ENCODE results near the gene REM2. TPM values are rescaled to one million over a fixed set of nuclear protein-coding genes. Genes with fewer than 3 reads are reported as not detected.

REM2 gene
- total and polyA plus RNA-seq, 4 experiments from 2014 or later, result 0.55 to 4.6 (median 2.9) TPM

DNA sequence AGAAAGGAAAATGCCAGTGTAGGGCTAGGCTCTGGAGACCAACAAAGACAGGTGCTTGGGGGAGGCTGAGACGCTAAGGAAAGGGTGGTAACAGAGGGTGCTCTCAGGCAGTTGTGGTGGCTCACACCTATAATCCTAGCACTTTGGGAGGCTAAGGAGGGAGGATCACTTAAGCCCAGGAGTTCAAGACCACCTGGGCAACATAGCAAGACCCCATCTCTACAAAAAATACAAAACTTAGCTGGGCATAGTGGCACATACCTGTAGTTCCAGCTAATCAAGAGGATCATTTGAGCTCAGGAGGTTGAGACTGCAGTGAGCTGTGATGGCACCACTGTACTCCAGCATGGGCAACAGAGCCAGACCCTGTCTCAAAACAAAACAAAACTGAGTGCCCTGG, 12.4 kb downstream of the REM2 start:
- H3K4me3 ChIP-seq (ENCODE audit: low read length in 2 of 2), result no peak overlapping the region
- H3K9me3 ChIP-seq (ENCODE audit: control insufficient read depth in 1 of 2, low read length in 2 of 2), result no peaks in the 10 kb centered on the region
- CTCF ChIA-PET (ENCODE audit: partially characterized antibody), result interaction anchor here (1.0 to 9.0 kb wide), 9 partner anchors 13 to 338 kb away, joined by 3 to 123 read pairs (median 9); partner anchors contain the start of genes LRP10, RBM23 and REM2
- Mint-ChIP-seq H3K9me3 (no peaks in the 10 kb centered on the region), H3K4me1 (peaks cover 2 to 11% (median 5%) of the 10 kb centered on the region in 4 donors), H3K27ac (no peak overlapping the region), H3K36me3 (peaks cover 6% of the 10 kb centered on the region in 2 donors), H3K27me3 (no peaks in the 10 kb centered on the region), H3K4me3 (peak overlapping the region in 1 of 8 donors; percentile 31)
- H3K4me1 ChIP-seq (ENCODE audit: insufficient read depth, low read length), result peaks cover 4% of the 10 kb centered on the region
- H3K27ac ChIP-seq (ENCODE audit: low read depth, low read length), result no peak overlapping the region
- POLR2A ChIA-PET (ENCODE audit: partially characterized antibody), result interaction anchor here (0.6 to 2.8 kb wide), 8 partner anchors 7 to 65 kb away, joined by 3 to 18 read pairs (median 6); partner anchors contain the start of genes LRP10 and RBM23
- DNase-seq, result no peak
- no peaks in the 10 kb centered on the region for H3K36me3 ChIP-seq (ENCODE audit: insufficient read depth, low read length)
- intact Hi-C loops (cut with micrococcal nuclease), result no loop called here
- H3K27me3 ChIP-seq (ENCODE audit: insufficient read depth, low read length), result no peaks in the 10 kb centered on the region

DNA sequence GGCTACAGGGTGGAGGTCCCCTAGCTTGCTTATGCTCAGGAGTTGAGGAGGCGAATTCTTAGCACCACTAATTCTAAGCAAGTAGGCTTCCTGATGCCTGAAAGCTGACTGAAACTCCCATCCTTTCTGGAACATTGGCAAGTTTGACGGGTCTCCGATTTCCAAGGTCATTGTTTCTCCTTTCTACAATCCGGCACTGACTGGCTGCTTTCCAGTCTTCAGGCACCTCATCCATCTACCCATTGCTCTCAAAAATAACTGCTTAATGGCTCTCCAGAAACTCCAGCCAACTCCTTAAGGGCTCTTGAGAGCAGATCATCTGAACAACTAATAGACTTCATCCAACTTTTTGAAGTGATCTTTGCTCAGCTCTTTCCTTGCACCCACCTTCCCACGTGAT, 13.3 kb downstream of the REM2 start:
- intact Hi-C loops (cut with micrococcal nuclease), result no loop called here
- Histone ChIP-seq H3K4me1 (ENCODE audit: insufficient read depth, low read length) (peaks cover 4% of the 10 kb centered on the region), H3K4me3 (ENCODE audit: low read length in 2 of 2) (no peak overlapping the region), H3K27ac (ENCODE audit: low read depth, low read length) (no peak overlapping the region), H3K36me3 (ENCODE audit: insufficient read depth, low read length) (peaks cover 6% of the 10 kb centered on the region), H3K27me3 (ENCODE audit: insufficient read depth, low read length) (no peaks in the 10 kb centered on the region), H3K9me3 (ENCODE audit: control insufficient read depth in 1 of 2, low read length in 2 of 2) (no peaks in the 10 kb centered on the region)
- H3K4me3 Mint-ChIP-seq, result no peak overlapping the region
- H3K27me3 Mint-ChIP-seq, result no peaks in the 10 kb centered on the region
- H3K27ac Mint-ChIP-seq, result peak overlapping the region in 1 of 7 donors; percentile 27
- no peak for DNase-seq
- H3K36me3 Mint-ChIP-seq, result peaks cover 12 to 13% of the 10 kb centered on the region in 2 donors
- peaks cover 5 to 15% (median 5%) of the 10 kb centered on the region in 4 donors for H3K4me1 Mint-ChIP-seq
- H3K9me3 Mint-ChIP-seq, result no peaks in the 10 kb centered on the region
- ChIA-PET CTCF (ENCODE audit: partially characterized antibody) (interaction anchor here (0.6 to 9.0 kb wide), 12 partner anchors 14 to 339 kb away, joined by 3 to 123 read pairs (median 4); partner anchors contain the start of genes LRP10, RBM23 and REM2), POLR2A (ENCODE audit: partially characterized antibody) (interaction anchor here (1.0 to 2.8 kb wide), 7 partner anchors 8 to 66 kb away, joined by 3 to 18 read pairs (median 8); partner anchors contain the start of genes LRP10 and RBM23)

DNA sequence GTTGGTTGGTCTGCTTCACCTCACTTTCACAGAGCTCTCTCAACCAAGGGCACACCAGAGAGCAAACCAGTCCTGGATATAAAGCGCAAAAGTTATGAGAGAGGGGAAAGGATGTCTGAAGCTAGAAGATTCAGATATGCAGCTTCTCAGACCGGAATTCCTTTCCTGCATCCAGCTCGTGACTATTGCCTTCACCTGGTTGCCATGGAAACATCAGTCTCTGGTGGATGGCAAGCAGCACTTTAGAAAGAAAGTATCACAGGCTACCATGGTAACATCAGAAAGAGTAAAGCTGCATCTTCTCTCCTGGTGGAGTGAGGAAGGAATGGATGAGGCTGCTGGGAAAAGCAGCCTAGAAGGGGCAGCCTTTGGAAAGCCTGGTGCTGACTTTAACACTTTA, 13.7 kb downstream of the REM2 start:
- Histone ChIP-seq H3K36me3 (ENCODE audit: insufficient read depth, low read length) (peaks cover 10% of the 10 kb centered on the region), H3K9me3 (ENCODE audit: control insufficient read depth in 1 of 2, low read length in 2 of 2) (no peaks in the 10 kb centered on the region), H3K27me3 (ENCODE audit: insufficient read depth, low read length) (no peaks in the 10 kb centered on the region), H3K27ac (ENCODE audit: low read depth, low read length) (no peak overlapping the region), H3K4me3 (ENCODE audit: low read length in 2 of 2) (no peak overlapping the region), H3K4me1 (ENCODE audit: insufficient read depth, low read length) (peaks cover 4% of the 10 kb centered on the region)
- no peaks in the 10 kb centered on the region for H3K9me3 Mint-ChIP-seq
- H3K36me3 Mint-ChIP-seq, result peaks cover 15 to 17% of the 10 kb centered on the region in 2 donors
- POLR2A ChIA-PET (ENCODE audit: partially characterized antibody), result interaction anchor here (1.4 to 2.8 kb wide), 6 partner anchors 9 to 66 kb away, joined by 4 to 18 read pairs (median 8); partner anchors contain the start of gene LRP10
- peaks cover 5 to 15% (median 5%) of the 10 kb centered on the region in 4 donors for H3K4me1 Mint-ChIP-seq
- no peak for DNase-seq
- CTCF ChIA-PET (ENCODE audit: partially characterized antibody), result interaction anchor here (0.6 to 9.0 kb wide), 11 partner anchors 8 to 340 kb away, joined by 3 to 123 read pairs (median 5); partner anchors contain the start of genes LRP10 and REM2
- intact Hi-C loops (cut with micrococcal nuclease), result no loop called here
- peak overlapping the region in 1 of 7 donors; percentile 27 for H3K27ac Mint-ChIP-seq
- H3K4me3 Mint-ChIP-seq, result no peak overlapping the region
- no peaks in the 10 kb centered on the region for H3K27me3 Mint-ChIP-seq

DNA sequence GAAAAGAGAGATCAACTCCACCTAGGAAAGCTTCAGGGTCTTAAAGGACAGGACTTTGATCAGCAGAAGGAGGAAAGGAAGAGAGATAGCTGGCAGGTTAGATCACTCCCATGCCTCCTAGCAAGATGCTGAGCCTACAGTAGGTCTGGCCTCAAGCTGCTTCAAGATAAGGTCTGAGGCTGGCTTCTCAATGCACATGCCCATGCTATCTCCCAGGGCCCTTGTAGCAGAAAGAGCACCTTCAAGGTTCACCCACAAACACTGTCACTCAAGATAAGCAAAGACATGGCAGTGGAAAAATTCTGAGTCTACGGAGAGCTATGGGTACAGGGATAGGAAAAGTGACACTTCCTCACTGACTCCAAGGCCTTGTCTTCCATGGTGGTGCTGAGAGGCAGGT, 14.3 kb downstream of the REM2 start:
- no peak for DNase-seq
- Mint-ChIP-seq H3K27ac (peak overlapping the region in 2 of 7 donors; percentile 46 to 63), H3K27me3 (no peaks in the 10 kb centered on the region), H3K9me3 (no peaks in the 10 kb centered on the region), H3K4me3 (no peak overlapping the region), H3K4me1 (peaks cover 5 to 15% (median 5%) of the 10 kb centered on the region in 4 donors), H3K36me3 (peaks cover 19 to 23% of the 10 kb centered on the region in 2 donors)
- Histone ChIP-seq H3K36me3 (ENCODE audit: insufficient read depth, low read length) (peaks cover 16% of the 10 kb centered on the region), H3K4me1 (ENCODE audit: insufficient read depth, low read length) (peaks cover 4% of the 10 kb centered on the region), H3K4me3 (ENCODE audit: low read length in 2 of 2) (no peak overlapping the region), H3K27me3 (ENCODE audit: insufficient read depth, low read length) (no peaks in the 10 kb centered on the region), H3K27ac (ENCODE audit: low read depth, low read length) (no peak overlapping the region), H3K9me3 (ENCODE audit: control insufficient read depth in 1 of 2, low read length in 2 of 2) (no peaks in the 10 kb centered on the region)
- ChIA-PET CTCF (ENCODE audit: partially characterized antibody) (interaction anchor here (1.1 to 9.0 kb wide), 8 partner anchors 9 to 327 kb away, joined by 3 to 123 read pairs (median 13); partner anchors contain the start of genes LRP10 and REM2), POLR2A (ENCODE audit: partially characterized antibody) (interaction anchor here (1.9 to 2.8 kb wide), 4 partner anchors 9 to 26 kb away, joined by 8 to 18 read pairs (median 10); partner anchors contain the start of gene LRP10)
- intact Hi-C loops (cut with micrococcal nuclease), result no loop called here

DNA sequence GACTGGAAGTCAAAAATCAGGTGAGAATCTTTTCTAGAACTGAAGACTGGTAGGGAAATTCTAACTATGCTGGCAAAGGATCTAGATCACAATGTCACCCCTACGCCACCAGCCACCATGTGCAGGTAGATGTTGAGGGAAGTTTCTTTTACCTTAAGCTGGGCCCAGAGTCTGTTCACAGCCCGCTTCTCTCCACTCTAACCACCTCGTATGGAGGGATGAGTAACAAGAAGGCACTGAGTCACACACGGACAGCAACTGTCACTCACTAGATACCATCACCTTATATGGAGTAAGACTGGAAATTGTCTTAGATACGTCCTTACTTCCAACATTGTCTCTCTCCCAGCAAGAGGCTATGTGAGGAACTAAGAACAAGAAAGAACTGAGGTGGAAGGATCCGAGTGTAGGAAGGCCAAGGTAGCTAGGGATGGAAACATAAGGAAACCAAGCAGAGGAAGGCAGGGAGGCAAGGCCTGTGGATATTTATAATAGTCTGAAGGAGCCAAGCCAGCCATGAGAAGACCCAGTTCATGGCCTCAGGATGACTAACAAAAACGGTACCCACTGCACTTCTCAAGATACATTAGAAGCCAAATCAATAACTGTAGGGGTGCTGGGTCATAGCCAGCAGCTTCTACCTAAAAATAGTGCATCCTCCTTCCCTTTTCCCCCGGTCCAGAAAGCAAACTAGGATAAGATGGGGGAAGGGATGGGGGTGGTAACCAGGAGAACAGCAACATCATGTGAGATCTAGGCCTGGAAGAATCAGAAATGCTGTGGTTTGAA, 15.5 kb downstream of the REM2 start:
- CTCF ChIA-PET (ENCODE audit: partially characterized antibody), result interaction anchor here (0.7 to 9.0 kb wide), 11 partner anchors 8 to 70 kb away, joined by 3 to 123 read pairs (median 22); partner anchors contain the start of genes LRP10, PRMT5, RBM23 and REM2
- H3K4me3 ChIP-seq (ENCODE audit: low read length in 2 of 2), result no peak overlapping the region
- intact Hi-C loops (cut with micrococcal nuclease), result no loop called here
- no peaks in the 10 kb centered on the region for H3K9me3 ChIP-seq (ENCODE audit: control insufficient read depth in 1 of 2, low read length in 2 of 2)
- POLR2A ChIA-PET (ENCODE audit: partially characterized antibody), result interaction anchor here (3.0 kb wide), 1 partner anchor 15 kb away, joined by 14 read pairs; the partner anchor contains the start of gene REM2
- H3K27me3 ChIP-seq (ENCODE audit: insufficient read depth, low read length), result no peaks in the 10 kb centered on the region
- H3K27ac ChIP-seq (ENCODE audit: low read depth, low read length), result no peak overlapping the region
- Mint-ChIP-seq H3K9me3 (no peaks in the 10 kb centered on the region), H3K4me1 (peaks cover 5 to 15% (median 5%) of the 10 kb centered on the region in 4 donors), H3K36me3 (peaks cover 18 to 29% of the 10 kb centered on the region in 2 donors), H3K27me3 (no peaks in the 10 kb centered on the region), H3K27ac (peak overlapping the region in 1 of 7 donors; percentile 77), H3K4me3 (no peak overlapping the region)
- DNase-seq, result no peak
- H3K36me3 ChIP-seq (ENCODE audit: insufficient read depth, low read length), result peaks cover 24% of the 10 kb centered on the region
- H3K4me1 ChIP-seq (ENCODE audit: insufficient read depth, low read length), result peaks cover 4% of the 10 kb centered on the region

DNA sequence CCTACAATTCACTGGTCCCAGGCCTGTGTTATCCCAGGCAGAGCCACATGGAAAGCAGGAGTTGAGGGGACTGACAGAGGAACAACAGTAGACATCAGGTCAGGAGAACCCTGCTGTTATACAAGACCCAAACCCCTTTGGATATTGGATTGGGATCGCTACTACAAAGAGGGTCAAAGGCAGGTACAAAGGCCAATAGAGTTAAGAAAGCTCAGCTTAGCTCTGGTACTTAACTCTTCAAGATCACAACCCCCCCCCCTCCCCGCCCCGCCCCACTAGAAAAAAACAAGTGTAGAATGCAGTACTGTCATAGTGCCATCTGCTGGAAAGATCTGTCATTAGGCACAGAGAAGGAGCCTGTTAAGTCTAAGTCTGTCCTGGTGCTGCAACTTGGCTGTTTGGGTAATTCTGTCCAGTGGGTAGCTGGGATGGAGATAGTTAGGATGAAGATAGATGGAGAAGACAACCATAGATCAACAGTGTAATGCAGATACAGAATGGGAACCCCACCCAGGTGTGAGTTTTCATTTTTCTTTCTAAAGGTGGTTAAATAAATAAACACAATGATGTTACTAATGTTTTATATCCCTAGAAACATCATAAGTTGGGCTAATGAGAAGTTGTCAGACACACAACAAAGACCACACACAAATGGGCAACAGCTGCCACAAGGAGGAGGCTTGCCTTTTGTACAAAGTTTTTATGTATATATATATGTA, 17.2 kb downstream of the REM2 start:
- peaks cover 42% of the 10 kb centered on the region for H3K36me3 ChIP-seq (ENCODE audit: insufficient read depth, low read length)
- peaks cover 36 to 44% of the 10 kb centered on the region in 2 donors for H3K36me3 Mint-ChIP-seq

More for the DNA sequence above, 17.2 kb downstream of the REM2 start:
- ChIA-PET CTCF (ENCODE audit: partially characterized antibody) (interaction anchor here (0.6 to 9.0 kb wide), 25 partner anchors 10 to 343 kb away, joined by 3 to 123 read pairs (median 6); partner anchors contain the start of genes DAD1, HAUS4, LRP10 and OXA1L), POLR2A (ENCODE audit: partially characterized antibody) (interaction anchor here (0.7 to 3.3 kb wide), 12 partner anchors 12 to 343 kb away, joined by 3 to 34 read pairs (median 6); partner anchors contain the start of genes DAD1, LRP10, OXA1L and RBM23)
- Mint-ChIP-seq H3K4me3 (no peak overlapping the region), H3K4me1 (peaks cover 5 to 15% (median 5%) of the 10 kb centered on the region in 4 donors), H3K27me3 (no peaks in the 10 kb centered on the region), H3K9me3 (no peaks in the 10 kb centered on the region), H3K27ac (peak overlapping the region; percentile 12 to 65 (median 54))
- intact Hi-C loops (cut with micrococcal nuclease), result loop anchor here (1.0 kb wide), 5 partner anchors 13 to 330 kb away; no protein-coding TSS in a partner anchor
- Histone ChIP-seq H3K27ac (ENCODE audit: low read depth, low read length) (no peak overlapping the region), H3K4me3 (ENCODE audit: low read length in 2 of 2) (no peak overlapping the region), H3K9me3 (ENCODE audit: control insufficient read depth in 1 of 2, low read length in 2 of 2) (no peaks in the 10 kb centered on the region), H3K27me3 (ENCODE audit: insufficient read depth, low read length) (no peaks in the 10 kb centered on the region), H3K4me1 (ENCODE audit: insufficient read depth, low read length) (peaks cover 4% of the 10 kb centered on the region)
- peak; percentile 66 to 72 (median 67) for DNase-seq
